Frontal cortex (tissue), 1 donor: ENCODE data around the gene C16orf78. TPM values are rescaled to one million over a fixed set of nuclear protein-coding genes. Genes with fewer than 3 reads are reported as not detected.

Experiments used
- total RNA-seq: library from RNA; depleted of rRNA; stranded (reverse); fragments of >200 nt; gene quantifications from one replicate; pipeline ENCODE4 v1.2.3, GENCODE V29; 2014

Gene C16orf78
- total RNA-seq, 1 donor from 2014 or later: not detected

Other genes with a start within 250 kb of the C16orf78 start
- 25.3 TPM for gene CBLN1, start 92.0 kb upstream of the C16orf78 start, total RNA-seq